Neutrophil (primary cell): ENCODE data around the gene FKBP11.
A peak's percentile ranks its signal among the peaks of the same experiment; 100 is the strongest.

ENCODE experiments used
- H3K27ac ChIP-seq: fragments of 200-600 bp; sonication (generic); 2 replicates; pipeline ENCODE4 v1.5.1; 2016; ENCODE audit warnings: mild to moderate bottlenecking, moderate library complexity
- H3K27me3 ChIP-seq: fragments of 200-600 bp; sonication (generic); 2 replicates; pipeline ENCODE4 v1.6.0; 2016; ENCODE audit warnings: mild to moderate bottlenecking
- H3K36me3 ChIP-seq: fragments of 200-600 bp; sonication (generic); 2 replicates; pipeline ENCODE4 v1.5.1; 2017
- H3K4me1 ChIP-seq, 2 experiments: fragments of 200-600 bp in 1 of 2; sonication (generic) in 1 of 2; 1 replicate in 1 of 2; 2 replicates in 1 of 2; pipeline versions ENCODE4 v1.5.1 to v1.6.1; 2013 to 2016; ENCODE audit warnings: low read depth in 1 of 2, low read length in 1 of 2, mild to moderate bottlenecking in 1 of 2, moderate library complexity in 1 of 2; ENCODE audit not compliant: control insufficient read depth in 1 of 2, insufficient read depth in 1 of 2
- H3K4me3 ChIP-seq, 2 experiments: fragments of 200-600 bp in 1 of 2; sonication (generic) in 1 of 2; 1 replicate in 1 of 2; 2 replicates in 1 of 2; pipeline ENCODE4 v1.5.1; 2013 to 2016; ENCODE audit warnings: low read depth in 1 of 2, low read length in 1 of 2, mild to moderate bottlenecking in 1 of 2, moderate library complexity in 1 of 2
- H3K9me3 ChIP-seq: fragments of 200-600 bp; sonication (generic); 2 replicates; pipeline ENCODE4 v1.5.1; 2016
- TF ChIP-seq, protein P1 (sequence below): fragments of 200-600 bp; sonication (generic); IDR thresholded peaks from 2 replicates; pipeline ENCODE4 v1.5.1; 2016; ENCODE audit warnings: antibody characterized with exemption

The FKBP11 gene

GRCh38 chr12:48932878-48933277 lies 7.6 kb upstream of the FKBP11 start:
- H3K4me3 ChIP-seq = no peak overlapping the region
- H3K36me3 ChIP-seq = peaks cover 80% of the 10 kb centered on the region
- H3K27me3 ChIP-seq = no peaks in the 10 kb centered on the region
- H3K9me3 ChIP-seq = no peaks in the 10 kb centered on the region
- no peaks in the 10 kb centered on the region for H3K4me1 ChIP-seq
- no peak overlapping the region for H3K27ac ChIP-seq
- TF ChIP-seq, protein P1, sequence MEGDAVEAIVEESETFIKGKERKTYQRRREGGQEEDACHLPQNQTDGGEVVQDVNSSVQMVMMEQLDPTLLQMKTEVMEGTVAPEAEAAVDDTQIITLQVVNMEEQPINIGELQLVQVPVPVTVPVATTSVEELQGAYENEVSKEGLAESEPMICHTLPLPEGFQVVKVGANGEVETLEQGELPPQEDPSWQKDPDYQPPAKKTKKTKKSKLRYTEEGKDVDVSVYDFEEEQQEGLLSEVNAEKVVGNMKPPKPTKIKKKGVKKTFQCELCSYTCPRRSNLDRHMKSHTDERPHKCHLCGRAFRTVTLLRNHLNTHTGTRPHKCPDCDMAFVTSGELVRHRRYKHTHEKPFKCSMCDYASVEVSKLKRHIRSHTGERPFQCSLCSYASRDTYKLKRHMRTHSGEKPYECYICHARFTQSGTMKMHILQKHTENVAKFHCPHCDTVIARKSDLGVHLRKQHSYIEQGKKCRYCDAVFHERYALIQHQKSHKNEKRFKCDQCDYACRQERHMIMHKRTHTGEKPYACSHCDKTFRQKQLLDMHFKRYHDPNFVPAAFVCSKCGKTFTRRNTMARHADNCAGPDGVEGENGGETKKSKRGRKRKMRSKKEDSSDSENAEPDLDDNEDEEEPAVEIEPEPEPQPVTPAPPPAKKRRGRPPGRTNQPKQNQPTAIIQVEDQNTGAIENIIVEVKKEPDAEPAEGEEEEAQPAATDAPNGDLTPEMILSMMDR = no peak

- Histone ChIP-seq H3K4me1 (peaks cover 4% of the 10 kb centered on the region in 2 experiments), H3K4me3 (no peak overlapping the region), H3K36me3 (peaks cover 73% of the 10 kb centered on the region), H3K9me3 (no peaks in the 10 kb centered on the region), H3K27ac (no peak overlapping the region), H3K27me3 (no peaks in the 10 kb centered on the region)
- TF ChIP-seq, protein P1 = no peak
Measured at GRCh38 chr12:48930475-48930874, 5.2 kb upstream of the FKBP11 start.

GRCh38 chr12:48929551-48929950 lies 4.3 kb upstream of the FKBP11 start:
- H3K36me3 ChIP-seq = peaks cover 65% of the 10 kb centered on the region
- peaks cover 7 to 10% of the 10 kb centered on the region in 2 experiments for H3K4me1 ChIP-seq
- no peaks in the 10 kb centered on the region for H3K9me3 ChIP-seq
- no peaks in the 10 kb centered on the region for H3K27me3 ChIP-seq
- no peak overlapping the region for H3K4me3 ChIP-seq
- no peak overlapping the region for H3K27ac ChIP-seq
- TF ChIP-seq, protein P1 = no peak

GRCh38 chr12:48927261-48927660 lies 2.0 kb upstream of the FKBP11 start:
- Histone ChIP-seq H3K27ac (no peak overlapping the region), H3K9me3 (no peaks in the 10 kb centered on the region), H3K36me3 (peaks cover 56% of the 10 kb centered on the region), H3K4me3 (no peak overlapping the region), H3K4me1 (peaks cover 9 to 12% of the 10 kb centered on the region in 2 experiments), H3K27me3 (no peaks in the 10 kb centered on the region)
- TF ChIP-seq, protein P1 = no peak

- Histone ChIP-seq H3K27me3 (no peaks in the 10 kb centered on the region), H3K4me3 (peak overlapping the region; percentile 76 to 77), H3K36me3 (peaks cover 42% of the 10 kb centered on the region), H3K9me3 (no peaks in the 10 kb centered on the region), H3K4me1 (peaks cover 9 to 12% of the 10 kb centered on the region in 2 experiments), H3K27ac (no peak overlapping the region)
- TF ChIP-seq, protein P1 = peak; percentile 23
Measured at GRCh38 chr12:48924617-48925303, 532 bp downstream of the FKBP11 start.
